OCI-LY7 (cell line): ENCODE measurements around the gene CFAP54.

Experiments
- EZH2phosphoT487 ChIP-seq: fragments of 200-600 bp; sonication (generic); IDR thresholded peaks from 2 replicates; pipeline ENCODE4 v1.6.1; 2018; ENCODE audit warnings: low read depth, borderline replicate concordance, mild to moderate bottlenecking, mixed run types, antibody characterized with exemption, low read length, moderate library complexity, mixed read lengths
- TF ChIP-seq, protein P1 (sequence below): fragments of 200-600 bp; sonication (generic); conservative IDR thresholded peaks from 2 replicates; pipeline ENCODE4 v1.5.1; 2014; ENCODE audit warnings: mild to moderate bottlenecking, antibody characterized with exemption, low read length, moderate library complexity, mixed read lengths

DNA sequence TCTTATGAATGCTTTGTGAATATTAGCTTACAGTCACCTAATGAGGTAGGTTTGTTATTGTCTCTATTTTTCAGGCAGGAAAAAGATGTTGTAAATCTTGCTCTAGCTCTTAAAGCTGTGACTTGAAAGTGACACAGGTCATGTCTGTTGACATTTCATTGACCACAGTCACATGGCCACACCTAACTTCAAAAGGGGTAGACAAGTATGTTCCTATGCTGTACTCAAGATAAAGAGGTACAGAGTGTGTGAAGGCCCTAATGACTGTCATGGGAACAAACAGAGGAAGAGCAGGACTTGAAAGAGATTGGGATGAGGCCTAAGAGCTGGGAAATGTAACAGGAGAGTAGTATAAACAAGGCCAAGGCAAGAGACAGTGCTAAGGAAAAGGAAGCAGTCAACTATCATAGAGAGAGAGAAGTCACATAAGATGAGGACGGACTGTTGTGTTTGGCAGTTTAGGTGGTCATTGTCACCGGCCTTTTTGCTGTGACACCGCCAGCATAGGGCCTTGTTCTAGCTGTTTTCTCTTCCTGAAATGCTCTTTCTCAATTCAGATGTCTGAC is 181.0 kb downstream of the CFAP54 start:
- TF ChIP-seq, protein P1, sequence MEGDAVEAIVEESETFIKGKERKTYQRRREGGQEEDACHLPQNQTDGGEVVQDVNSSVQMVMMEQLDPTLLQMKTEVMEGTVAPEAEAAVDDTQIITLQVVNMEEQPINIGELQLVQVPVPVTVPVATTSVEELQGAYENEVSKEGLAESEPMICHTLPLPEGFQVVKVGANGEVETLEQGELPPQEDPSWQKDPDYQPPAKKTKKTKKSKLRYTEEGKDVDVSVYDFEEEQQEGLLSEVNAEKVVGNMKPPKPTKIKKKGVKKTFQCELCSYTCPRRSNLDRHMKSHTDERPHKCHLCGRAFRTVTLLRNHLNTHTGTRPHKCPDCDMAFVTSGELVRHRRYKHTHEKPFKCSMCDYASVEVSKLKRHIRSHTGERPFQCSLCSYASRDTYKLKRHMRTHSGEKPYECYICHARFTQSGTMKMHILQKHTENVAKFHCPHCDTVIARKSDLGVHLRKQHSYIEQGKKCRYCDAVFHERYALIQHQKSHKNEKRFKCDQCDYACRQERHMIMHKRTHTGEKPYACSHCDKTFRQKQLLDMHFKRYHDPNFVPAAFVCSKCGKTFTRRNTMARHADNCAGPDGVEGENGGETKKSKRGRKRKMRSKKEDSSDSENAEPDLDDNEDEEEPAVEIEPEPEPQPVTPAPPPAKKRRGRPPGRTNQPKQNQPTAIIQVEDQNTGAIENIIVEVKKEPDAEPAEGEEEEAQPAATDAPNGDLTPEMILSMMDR: no peak
- TF ChIP-seq EZH2phosphoT487: no peak
